Stimulated activated CD8-positive, alpha-beta memory T cell treated with anti-CD3 and anti-CD28 coated beads, Interleukin-15, amount 100 ng/mL, for 4 hours (primary cell): ENCODE measurements around the gene CNIH1.
"Not testable (repeated sequence)": the region's sequence is repeated elsewhere in the genome, so short reads cannot be mapped to it uniquely, and the experiment has no call there.

Experiments used
- DNase-seq, 2 donors: peaks; one replicate each; pipeline ENCODE4 v3.0.0-alpha.2; 2020; ENCODE audit warnings: low read depth in 2 of 2

Gene CNIH1

DNA sequence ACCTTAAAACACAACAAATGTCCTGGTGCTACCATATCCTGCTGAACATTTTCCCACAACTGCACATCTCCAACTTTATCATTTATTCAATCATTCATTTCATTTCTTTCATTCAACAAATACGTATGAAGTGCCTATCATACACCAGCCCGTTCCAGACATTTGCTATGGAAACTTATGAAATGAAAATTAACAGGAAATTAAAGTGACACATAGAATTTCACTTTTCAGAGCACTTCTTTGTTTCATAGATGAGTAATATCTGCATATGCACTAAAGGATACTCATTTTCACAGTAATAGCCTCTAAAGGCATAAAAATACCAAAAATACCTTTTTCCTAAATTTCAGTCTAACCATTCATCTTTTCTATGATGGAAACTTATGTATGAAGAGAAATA lies 12.6 kb downstream of the CNIH1 start:
- no peak for DNase-seq

- no peak for DNase-seq
These were observed 13.3 kb downstream of the CNIH1 start for GRCh38 chr14:54427871-54428270.

DNA sequence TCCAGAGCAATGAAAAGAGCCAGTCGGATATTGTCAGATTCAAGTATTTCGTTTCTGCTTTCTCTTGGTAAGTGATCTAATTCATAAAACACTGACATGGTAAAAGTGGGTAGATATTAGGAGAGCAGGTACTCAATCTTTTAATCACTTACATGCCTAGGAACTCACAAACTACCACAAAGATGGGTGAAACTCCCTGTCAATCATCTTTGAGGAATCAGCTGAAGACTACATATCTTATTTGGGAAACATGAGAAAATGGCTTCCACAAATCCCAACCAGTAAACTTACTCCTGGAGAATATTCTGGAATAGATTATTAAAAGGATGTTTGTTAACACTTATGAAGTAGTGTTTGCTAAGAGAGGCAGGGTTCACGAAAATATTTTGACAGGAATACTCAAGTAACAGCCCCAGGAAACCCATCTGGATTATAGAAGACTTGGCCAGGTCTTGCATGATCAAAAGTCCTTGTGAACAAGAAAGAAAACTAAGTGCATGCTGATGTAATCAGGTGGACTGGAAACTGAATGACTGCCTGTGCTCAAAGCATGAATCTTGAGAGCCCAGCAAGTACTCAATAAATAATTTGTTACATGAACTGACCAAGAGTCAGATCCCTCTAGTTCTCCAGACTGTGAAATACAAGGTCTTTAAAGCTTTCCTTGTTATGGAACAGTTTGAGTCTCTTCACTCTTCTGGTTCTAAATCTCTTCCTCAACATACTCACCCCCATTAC lies 15.5 kb downstream of the CNIH1 start:
- DNase-seq: no peak

DNA sequence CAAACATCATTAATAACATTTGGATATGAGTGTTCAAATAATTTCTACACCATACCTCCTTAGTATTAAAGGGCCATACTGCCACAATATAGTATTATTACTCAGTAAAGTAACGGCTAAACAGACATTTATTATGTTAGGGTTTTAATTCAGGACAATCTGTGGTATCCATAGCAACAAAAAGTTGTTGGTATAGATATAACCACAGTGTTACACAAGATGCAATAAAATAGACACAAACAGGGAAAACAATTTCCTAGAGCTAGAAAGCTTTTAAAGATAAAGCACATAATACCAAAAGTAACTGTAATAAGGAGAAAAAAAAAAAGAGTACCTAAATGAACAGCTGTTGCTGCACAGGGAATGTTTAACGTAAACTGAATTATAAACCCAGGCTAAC lies 16.1 kb downstream of the CNIH1 start:
- no peak for DNase-seq

DNA sequence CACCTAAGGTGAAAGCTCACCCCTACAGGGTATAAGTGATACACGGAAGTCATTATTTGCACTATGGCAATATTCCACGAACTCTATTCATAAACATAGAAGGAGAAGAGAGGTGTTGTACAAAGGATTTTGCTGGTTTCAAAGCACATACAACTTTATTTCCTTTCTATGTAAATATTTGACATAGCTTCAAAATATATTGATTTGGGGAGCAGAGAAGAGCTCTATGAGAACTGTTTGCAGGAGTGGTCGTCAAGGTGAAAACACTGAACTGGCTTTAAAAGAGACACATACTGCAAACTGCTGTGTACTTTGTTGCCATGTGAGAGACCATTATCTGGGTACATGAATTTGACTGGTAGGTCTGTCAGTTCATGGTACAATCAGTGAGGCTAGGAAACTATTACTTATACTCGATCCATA lies 16.7 kb downstream of the CNIH1 start:
- no peak for DNase-seq

DNA sequence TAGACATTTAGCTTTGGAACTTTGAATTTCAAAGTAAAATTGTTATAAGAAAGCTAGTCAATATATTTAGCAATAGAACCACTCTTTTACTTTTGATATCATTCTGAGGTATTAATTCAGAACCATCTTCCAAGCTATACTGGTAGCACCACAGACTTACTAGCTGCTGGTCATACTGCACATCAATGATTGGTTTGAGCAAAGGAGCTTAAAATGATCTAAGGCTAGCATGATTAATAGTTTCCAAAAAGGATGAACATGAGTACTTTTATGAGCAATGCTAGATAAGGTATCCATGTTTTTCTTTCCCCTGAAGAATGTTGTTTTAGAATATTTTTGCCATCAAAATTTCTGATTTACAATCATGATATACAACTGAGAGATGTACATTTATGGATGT lies 17.2 kb downstream of the CNIH1 start:
- DNase-seq: no peak

DNA sequence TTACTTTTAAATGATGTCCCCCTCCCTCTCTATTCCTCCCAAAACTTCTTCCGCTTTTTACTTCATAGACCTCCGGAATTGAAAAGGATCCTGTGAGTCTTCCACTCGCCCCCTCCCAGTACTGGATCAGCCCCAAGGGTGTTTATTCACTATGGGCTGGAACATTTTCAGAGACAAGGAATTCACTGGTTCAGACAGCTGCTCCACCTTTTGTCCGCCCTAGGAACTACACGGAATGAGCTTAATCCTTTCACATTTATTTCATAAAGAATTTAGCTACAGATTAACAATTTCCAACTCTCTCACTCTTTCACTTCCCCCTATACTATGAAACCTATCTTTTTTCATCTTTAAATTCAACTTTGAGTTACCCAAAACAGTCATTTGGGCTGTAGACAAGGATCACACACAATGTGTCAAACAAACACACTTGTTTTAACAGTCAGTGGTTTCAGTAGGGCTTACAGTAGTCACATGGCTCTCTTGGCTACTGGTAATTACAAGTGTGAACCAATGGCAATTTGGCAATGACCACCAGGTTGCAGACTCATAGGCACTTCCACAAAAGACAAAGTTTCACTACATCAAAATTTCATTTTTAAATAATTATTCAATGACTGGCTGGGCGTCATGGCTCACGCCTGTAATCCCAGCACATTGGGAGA lies 20.6 kb downstream of the CNIH1 start:
- no peak for DNase-seq

GRCh38 chr14:54411371-54411770 lies 29.8 kb downstream of the CNIH1 start:
- DNase-seq: no peak

- DNase-seq: no peak
These were observed 31.0 kb downstream of the CNIH1 start for GRCh38 chr14:54410215-54410614.

DNA sequence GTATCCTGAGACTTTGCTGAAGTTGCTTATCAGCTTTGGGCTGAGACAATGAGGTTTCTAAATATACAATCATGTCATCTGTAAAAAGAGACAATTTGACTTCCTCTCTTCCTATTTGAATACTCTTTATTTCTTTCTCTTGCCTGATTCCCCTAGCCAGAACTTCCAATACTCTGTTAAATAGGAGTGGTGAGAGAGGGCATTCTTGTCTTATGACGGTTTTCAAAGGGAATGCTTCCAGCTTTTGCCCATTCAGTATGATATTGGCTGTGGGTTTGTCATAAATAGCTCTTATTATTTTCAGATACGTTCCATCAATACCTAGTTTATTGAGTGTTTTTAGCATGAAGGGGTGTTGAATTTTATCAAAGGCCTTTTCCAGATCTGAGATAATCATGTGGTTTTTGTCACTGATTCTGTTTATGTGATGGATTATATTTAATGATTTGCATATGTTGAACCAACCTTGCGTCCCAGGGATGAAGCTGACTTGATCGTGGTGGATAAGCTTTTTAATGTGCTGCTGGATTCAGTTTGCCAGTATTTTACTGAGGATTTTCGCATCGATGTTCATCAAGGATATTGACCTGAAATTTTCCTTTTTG lies 37.7 kb downstream of the CNIH1 start:
- DNase-seq: not testable (repeated sequence)

GRCh38 chr14:54399560-54399959 lies 41.6 kb downstream of the CNIH1 start:
- no peak for DNase-seq

DNA sequence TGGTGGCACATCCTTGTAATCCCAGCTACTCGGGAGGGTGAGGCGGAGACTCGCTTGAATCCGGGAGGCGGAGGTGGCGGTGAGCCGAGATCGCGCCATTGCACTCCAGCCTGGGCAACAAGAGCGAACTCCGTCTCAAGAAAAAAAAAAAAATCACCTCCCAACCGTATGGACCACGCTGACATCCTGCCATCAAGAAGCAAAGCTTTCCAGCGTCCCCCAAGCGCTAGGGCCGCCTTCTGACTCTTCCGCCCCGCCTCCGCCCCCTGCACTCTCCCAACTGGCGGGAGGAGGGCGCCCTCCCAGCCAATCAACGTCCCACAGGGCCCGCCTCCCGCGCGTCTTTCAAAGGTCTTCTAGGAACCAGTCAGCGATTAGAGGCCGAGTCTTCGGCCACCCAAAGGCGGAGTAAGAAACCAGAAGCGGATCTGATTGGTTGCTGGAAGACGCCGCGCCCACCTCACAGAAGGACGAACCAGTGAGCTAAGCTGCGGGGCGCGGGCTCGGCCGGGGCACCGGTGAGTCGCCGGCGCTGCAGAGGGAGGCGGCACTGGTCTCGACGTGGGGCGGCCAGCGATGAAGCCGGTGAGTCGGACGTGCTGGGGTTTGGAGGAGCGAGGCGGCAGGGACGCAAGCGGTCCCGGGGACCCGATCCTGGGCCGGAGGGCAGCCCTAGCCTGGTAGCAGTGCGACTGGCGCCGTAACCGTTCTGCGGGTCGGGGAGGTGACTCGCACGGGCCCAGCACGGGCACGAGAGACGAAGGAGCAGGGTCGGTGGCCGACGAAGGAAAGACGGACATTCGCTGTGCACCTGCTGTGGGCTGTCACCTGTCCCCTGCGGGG lies 44.5 kb downstream of the CNIH1 start, which contains the start of gene CDKN3:
Gene CDKN3, plus strand, starts transcription at position 515 of the 843 bp plus-strand sequence. Its CDS starts 62 bp downstream, at position 577.
- DNase-seq: peak; percentile 93 to 95

DNA sequence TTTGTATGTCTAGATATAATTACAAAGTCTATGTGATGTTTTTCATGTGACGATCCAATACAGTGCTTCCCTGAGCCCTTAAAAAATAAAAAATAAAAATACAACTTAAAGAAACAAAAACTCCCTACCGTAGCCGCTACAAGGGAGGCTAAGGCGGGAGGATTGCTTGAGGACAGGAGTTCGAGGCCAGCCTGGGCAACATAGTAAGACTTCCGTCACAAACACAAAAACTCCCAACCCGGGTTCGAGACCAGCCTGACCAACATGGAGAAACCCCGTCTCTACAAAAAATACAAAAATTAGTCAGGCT lies 45.0 kb downstream of the CNIH1 start:
- no peak for DNase-seq

GRCh38 chr14:54395716-54396115 lies 45.5 kb downstream of the CNIH1 start:
- no peak for DNase-seq

DNA sequence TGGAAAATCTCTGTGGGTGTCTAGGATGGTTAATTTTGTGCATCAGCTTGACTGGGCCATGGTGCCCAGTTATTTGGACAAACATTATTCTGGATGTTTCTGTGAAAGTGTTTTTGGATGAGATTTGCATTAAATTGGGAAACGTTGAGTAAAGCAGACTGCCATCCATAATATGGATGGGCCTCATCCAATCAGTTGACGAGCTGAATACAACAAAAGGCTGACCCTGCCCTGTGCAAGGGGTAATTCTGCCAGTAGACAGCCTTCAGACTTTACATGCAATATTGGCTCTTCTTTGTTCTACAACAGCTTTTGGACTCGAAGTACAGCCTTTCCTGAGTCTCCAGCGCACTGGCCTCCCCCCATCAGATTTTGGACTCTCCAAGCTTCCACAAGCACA lies 45.9 kb downstream of the CNIH1 start:
- DNase-seq: no peak

GRCh38 chr14:54394596-54394995 lies 46.6 kb downstream of the CNIH1 start:
- no peak for DNase-seq

GRCh38 chr14:54392986-54393884 lies 47.9 kb downstream of the CNIH1 start:
- not testable (repeated sequence) for DNase-seq

DNA sequence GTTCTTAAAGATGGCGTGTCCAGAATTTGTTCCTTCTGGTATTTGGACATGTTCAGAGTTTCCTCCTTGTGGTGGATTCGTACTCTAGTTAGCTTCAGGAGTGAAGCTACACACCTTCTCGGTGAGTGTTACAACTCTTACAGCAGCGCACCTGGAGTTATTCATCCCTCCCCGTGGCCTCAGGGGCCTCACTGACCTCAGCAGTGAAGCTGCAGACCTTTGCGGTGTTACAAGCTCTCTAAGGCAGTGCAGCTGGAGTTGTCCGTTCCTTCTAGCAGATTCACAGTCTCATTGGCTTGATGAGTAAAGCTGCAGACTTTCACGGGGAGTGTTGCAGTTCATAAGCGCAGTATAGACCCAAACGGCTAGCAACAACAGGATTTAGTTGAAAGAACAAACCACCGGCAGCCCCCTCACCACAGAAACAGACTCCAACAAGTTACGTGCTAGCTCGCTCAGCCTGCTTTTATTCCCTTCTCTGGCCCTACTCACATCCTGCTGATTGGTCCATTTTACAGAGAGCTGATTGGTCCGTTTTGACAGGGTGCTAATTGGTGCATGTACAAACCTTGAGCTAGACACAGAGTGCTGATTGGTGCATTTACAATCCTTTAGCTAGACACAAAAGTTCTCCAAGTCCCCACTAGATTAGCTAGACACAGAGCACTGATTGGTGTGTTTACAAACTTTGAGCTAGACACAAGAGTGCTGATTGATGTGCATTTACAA lies 48.9 kb downstream of the CNIH1 start:
- DNase-seq: no peak

GRCh38 chr14:54387328-54387727 lies 53.8 kb downstream of the CNIH1 start:
- no peak for DNase-seq

DNA sequence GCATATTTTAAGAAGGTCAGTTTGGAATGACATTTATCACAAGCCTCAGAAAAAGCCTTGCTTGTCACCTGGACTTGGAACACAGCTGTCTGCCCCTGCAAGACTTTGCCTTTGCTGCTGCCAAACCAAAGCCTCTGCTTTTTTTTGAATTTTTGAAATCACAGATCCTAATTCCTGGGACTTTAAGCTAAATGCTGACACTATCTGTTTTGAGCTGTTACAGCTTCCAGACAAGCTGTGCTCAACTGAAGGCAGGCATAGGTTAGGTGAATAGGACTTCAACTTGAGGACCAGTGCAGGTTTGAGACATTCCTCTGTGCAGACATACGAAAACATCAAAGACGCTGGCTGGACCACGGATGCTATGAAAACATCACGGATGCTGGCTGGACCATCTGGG lies 55.6 kb downstream of the CNIH1 start:
- no peak for DNase-seq

GRCh38 chr14:54383835-54384234 lies 57.3 kb downstream of the CNIH1 start:
- no peak for DNase-seq
